GM12875 (cell line): Measurements from ENCODE around the gene MIPOL1.

ENCODE experiments used
- H3K4me3 ChIP-seq: one replicate; pipeline ENCODE4 v1.5.1; 2011; ENCODE audit warnings: low read depth, low read length, control low read depth
- TF ChIP-seq, protein P1 (sequence below): IDR thresholded peaks from 2 replicates; pipeline ENCODE4 v1.5.1; 2011; ENCODE audit warnings: low read depth, mild to moderate bottlenecking, control low read depth, inconsistent platforms, low read length, moderate library complexity, borderline replicate concordance; ENCODE audit not compliant: insufficient read depth

MIPOL1 gene

DNA sequence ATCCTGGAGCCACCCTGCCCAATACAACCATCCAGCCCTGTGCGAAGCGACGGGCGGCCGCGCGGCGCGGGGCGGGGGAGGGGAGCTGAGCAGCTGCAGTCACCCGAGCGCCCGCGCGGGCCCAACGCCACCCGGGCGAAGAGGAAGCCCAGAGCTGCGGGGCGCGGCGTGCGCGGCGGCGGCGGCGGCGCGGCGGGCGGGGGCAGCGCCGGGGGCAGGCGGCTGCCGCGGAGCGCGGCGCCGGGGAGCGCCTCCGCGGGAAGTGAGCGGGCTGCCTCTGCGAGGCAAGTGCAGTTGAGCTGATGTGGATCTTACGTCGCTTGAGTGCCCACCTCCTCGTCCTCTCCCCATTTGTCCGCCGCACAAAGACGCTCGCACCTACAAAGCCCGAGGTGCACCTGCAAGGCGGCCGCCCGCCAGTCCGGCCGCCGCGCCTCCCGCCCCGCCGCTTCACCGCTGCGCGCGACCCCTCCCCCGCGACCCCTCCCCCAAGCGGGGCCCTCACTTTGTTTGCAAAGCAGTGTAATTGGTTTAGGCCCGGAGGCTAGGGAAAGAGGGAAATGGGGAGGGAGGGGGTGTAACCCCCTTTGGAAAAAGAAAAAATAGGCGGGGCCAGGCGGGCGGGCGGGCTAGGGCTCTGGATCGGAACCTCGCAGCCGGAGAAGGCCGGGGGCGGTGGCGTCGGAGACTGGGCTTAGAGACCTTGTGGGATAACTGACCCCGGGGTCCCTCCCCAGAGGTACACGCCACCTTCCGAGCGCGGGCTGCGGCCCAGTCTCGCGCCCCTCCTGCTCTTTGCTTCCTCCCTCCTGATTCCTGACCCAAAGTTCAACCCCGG, 397.5 kb downstream of the MIPOL1 start, which contains the start of the genes FOXA1 and TTC6:
Gene FOXA1, minus strand, starts transcription at position 279 of the 838 bp plus-strand sequence. Its CDS starts 277 bp downstream, at position 2.
Gene TTC6, plus strand, starts transcription at position 659 of the 838 bp plus-strand sequence. CDS start 26,436 bp downstream, outside the sequence.
- H3K4me3 ChIP-seq: no peak within 1 kb of the TSS
- TF ChIP-seq, protein P1, sequence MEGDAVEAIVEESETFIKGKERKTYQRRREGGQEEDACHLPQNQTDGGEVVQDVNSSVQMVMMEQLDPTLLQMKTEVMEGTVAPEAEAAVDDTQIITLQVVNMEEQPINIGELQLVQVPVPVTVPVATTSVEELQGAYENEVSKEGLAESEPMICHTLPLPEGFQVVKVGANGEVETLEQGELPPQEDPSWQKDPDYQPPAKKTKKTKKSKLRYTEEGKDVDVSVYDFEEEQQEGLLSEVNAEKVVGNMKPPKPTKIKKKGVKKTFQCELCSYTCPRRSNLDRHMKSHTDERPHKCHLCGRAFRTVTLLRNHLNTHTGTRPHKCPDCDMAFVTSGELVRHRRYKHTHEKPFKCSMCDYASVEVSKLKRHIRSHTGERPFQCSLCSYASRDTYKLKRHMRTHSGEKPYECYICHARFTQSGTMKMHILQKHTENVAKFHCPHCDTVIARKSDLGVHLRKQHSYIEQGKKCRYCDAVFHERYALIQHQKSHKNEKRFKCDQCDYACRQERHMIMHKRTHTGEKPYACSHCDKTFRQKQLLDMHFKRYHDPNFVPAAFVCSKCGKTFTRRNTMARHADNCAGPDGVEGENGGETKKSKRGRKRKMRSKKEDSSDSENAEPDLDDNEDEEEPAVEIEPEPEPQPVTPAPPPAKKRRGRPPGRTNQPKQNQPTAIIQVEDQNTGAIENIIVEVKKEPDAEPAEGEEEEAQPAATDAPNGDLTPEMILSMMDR: no peak

DNA sequence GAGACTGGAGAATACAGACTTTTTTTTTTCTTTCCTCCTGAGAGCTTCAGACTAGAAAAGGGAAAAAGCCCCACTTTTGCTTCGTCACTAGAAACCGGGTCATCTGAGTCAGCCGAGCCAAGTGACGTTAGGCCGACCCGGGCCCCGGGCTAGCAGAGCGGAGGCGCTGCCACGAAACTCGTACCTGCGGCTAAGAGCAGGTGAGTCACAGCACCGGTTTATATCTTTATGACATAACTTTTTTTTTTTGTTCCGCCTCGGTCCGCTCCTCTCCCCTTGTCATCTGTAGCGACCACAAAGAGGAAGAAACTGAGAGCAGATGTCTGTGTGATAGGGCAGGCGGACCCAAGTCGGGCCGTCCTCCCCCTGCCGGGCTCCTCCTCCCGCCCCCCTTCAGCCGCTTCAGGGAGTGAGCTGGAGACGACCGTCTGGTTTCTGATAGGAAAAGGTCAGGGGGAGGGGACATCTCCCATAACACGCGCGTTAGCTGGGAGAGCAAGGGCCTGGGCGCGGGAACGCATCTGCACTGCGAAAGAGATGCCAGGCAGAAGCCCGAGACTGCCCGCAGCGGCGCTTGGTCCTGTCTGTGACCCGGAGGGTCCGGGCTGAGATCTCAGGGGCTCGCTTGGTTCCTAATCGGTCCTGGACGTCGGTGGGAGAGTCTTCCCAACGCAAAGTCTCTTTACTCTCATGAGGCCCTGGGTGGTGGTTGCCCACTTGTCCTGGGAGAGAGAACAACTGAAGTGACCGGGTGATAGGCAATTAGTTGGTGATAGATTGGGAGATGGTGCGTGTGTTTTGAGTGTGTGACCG, 398.3 kb downstream of the MIPOL1 start:
- H3K4me3 ChIP-seq: no peak overlapping the region
- TF ChIP-seq, protein P1: no peak

DNA sequence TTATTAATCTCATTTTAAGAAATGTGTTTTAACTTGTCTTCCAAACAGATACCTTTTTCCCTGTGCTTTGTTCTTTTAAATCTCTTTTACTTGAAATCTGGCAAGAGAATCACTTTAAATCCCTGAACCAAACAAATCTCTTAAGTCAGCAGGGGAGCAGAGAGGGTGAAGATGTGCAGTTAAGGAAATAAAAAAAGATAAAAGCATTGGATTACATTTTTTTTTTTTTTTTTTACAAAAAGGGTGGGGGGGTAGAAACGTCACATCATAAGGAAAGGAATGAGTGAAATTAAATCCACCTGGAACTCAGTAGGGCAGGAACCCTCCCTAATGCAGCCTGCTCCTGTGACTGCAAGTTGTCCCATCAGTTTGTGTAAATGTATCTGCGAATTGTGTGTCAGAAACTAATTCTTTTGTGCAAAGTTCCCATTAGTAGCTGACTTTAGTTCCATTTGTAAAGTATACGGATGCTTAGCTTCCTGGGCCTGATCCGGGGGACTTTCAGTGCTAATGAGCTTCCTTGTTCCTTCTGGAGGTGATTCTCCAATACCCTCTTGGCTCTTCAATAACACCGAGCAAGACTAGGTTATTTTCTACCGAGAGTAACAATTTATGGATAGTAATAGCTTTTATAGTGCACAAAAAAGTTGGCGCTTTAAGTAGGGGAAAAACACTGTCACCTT, 399.2 kb downstream of the MIPOL1 start:
- TF ChIP-seq, protein P1: no peak
- H3K4me3 ChIP-seq: no peak overlapping the region

DNA sequence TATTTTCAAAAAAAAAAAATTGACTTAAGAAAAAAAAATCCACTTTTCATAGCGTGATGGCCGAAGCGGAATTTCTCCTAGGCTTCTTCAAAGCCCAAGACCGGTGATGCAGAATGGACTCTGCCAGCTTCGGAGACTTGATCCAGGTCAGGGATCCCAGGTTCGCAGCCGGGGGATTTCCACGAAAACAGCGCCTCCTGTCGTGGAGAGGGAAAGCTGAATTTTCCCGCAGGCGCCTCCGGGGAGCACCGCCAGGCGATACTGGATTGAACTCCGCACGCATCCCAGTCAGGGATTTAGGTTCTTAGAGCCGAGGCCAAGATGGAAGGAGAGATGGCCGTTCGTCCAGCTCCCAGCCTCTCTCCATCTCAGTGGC, 399.8 kb downstream of the MIPOL1 start:
- TF ChIP-seq, protein P1: no peak
- no peak overlapping the region for H3K4me3 ChIP-seq

DNA sequence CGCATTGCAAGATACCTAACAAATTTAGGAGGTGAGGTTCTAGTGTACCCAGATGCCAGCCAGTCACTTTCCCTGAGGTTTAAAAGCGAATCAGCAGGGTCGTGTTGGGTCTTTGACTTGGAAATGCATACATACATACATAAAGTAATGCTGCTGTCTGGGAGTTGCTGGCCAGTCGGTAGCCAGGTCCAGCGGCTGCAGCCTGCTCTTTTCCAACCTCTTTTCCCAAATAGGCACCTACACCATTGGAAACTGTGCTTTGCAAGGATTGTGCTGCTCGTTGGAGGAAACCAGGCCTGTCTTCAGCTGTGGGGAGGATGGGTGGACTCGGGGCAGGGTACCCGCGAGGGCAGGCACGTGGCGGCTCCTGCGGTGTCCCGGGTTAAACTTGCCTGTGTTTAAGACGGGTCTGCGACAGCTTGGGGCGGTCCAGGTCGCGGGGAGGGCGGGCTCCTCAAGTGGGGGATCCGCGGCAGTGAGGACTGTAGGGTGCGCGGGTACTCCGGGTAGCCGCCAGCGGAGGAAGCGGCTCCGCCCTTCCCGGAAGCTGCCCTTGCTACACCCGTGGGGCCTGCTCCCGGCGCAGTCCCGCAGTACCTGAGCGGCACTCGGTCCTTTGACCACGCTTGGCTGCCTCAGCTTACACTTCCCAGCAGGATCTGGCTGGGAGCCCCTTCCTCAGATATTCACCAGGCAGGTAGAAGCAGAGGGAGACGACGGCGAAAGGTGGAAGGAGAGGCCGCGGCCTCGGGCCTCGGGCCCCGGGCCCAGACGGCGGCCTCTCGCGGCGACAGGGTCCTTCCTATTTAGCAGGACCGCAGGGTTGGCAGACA, 400.4 kb downstream of the MIPOL1 start:
- TF ChIP-seq, protein P1: no peak
- no peak overlapping the region for H3K4me3 ChIP-seq

DNA sequence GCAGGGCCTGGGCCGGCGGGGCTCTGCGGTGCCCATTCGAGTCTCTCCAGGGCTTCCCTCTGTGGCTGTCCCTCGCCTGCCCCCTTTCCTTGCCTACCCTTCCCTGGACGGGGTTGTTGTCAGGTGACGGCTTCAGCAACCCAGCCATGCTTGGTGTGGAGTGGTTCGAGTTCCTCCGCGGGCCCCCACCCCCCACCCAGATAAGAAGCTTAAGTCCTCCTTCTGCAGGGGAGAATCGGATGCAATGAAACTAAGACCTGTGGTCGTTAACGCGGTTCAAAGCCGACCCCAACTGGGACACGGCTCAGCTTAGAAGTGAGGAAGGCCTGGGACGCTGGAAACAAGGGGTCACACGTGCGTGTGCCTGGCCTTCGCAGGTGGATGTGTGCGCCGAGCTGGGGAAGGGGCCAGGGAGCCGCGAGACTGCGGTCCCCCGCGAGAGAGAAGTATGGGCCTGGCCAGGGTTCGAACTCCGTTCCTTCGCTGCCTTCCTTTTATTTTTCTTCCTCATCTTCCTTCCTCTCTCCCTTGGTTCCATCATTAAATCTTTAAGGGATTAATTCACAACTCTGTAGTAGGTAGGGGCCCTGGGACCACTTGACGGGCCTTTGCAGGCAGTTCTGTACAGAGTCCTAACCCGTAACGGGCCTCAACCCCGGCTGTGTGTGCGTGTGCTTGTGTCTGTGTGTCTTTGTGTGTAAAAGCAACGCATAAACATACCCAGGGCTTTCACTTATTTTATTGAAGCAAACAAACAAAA, 401.2 kb downstream of the MIPOL1 start:
- TF ChIP-seq, protein P1: no peak

More for the DNA sequence above, 401.2 kb downstream of the MIPOL1 start:
- no peak overlapping the region for H3K4me3 ChIP-seq
